ENCODE data around the gene F2RL2. TPM values are rescaled to one million over a fixed set of nuclear protein-coding genes. Genes with fewer than 3 reads are reported as not detected.

The F2RL2 gene
- total RNA-seq, 1 donor from 2014 or later, result not detected

GRCh38 chr5:76582230-76583162 is 40.7 kb downstream of the F2RL2 start:
- Histone ChIP-seq H3K4me3 (no peak overlapping the region), H3K27ac (no peak overlapping the region), H3K9me3 (no peaks in the 10 kb centered on the region), H3K36me3 (no peaks in the 10 kb centered on the region), H3K27me3 (ENCODE audit: low read depth) (no peaks in the 10 kb centered on the region), H3K4me1 (peaks cover 10% of the 10 kb centered on the region)
- TF ChIP-seq, protein P1, sequence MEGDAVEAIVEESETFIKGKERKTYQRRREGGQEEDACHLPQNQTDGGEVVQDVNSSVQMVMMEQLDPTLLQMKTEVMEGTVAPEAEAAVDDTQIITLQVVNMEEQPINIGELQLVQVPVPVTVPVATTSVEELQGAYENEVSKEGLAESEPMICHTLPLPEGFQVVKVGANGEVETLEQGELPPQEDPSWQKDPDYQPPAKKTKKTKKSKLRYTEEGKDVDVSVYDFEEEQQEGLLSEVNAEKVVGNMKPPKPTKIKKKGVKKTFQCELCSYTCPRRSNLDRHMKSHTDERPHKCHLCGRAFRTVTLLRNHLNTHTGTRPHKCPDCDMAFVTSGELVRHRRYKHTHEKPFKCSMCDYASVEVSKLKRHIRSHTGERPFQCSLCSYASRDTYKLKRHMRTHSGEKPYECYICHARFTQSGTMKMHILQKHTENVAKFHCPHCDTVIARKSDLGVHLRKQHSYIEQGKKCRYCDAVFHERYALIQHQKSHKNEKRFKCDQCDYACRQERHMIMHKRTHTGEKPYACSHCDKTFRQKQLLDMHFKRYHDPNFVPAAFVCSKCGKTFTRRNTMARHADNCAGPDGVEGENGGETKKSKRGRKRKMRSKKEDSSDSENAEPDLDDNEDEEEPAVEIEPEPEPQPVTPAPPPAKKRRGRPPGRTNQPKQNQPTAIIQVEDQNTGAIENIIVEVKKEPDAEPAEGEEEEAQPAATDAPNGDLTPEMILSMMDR (IDR thresholded peaks at IDR 0.05), result no peak
- DNase-seq, result no peak
- intact Hi-C loops (cut with DNase I), result no loop called here
- peak; percentile 78 to 80 for ATAC-seq

DNA sequence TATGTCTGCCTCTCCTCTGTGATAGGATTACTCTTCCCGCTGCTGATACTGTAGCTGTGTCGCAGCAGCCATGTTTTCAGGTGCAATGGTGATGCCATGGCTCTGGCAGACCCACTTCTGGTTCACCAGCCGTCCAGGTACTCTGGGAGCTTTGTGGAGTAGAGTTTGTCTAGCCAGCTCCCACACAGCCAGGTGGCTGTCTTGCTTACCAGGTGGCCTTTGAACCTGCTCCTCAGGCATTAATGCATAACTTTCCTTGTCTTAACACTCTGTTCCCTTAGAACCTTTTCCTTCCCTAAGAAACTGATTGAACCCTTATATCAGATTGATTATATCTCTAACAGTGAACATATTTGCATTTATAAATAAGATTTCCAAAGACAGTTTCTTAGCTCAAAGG is 42.2 kb downstream of the F2RL2 start:
- TF ChIP-seq, protein P1 (IDR thresholded peaks at IDR 0.05), result no peak
- no peak overlapping the region for H3K27ac ChIP-seq
- no peak for ATAC-seq

DNA sequence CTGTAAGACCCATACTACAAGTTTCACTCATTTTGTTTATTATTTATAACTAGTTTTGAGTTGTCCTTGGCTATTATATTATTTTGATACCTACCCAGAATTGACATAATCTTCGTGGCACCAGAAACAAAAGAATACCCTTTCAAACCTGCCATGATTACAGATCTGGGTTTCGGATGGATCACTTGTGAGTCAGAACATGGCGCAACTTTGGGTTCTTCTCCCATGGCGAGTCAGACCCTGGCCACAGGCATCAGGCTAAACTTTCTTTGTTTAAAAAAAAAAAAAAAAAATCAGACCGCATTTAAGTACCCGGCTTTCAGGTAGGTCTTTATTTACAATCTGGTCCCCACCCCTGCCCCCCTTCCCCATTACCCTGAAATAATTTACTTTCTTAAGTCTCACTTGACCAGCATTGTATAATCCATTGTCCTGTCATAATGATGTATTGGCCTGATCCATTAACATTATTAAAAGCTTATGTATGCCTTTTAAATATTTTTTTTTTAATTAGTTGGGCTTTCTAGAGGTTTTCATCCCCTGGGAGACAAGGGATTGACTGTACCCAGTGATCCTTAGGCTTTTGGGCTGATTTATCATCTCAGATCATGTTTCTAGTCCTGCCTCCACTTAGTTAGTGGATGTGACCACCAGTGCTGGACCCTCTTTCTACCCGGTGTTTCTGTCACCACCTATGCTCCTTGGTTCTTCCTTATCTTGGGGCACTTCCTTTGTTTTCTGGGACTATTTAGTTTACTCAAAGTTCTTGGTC is 43.9 kb downstream of the F2RL2 start:
- TF ChIP-seq, protein P1 (IDR thresholded peaks at IDR 0.05), result no peak
- Histone ChIP-seq H3K4me3 (no peak overlapping the region), H3K27me3 (ENCODE audit: low read depth) (no peaks in the 10 kb centered on the region), H3K27ac (no peak overlapping the region), H3K36me3 (no peaks in the 10 kb centered on the region), H3K4me1 (peaks cover 10% of the 10 kb centered on the region), H3K9me3 (no peaks in the 10 kb centered on the region)
- intact Hi-C loops (cut with DNase I), result no loop called here
- ATAC-seq (no peak), DNase-seq (no peak)

More for the DNA sequence above, 42.2 kb downstream of the F2RL2 start:
- intact Hi-C loops (cut with DNase I), result no loop called here
- no peaks in the 10 kb centered on the region for H3K27me3 ChIP-seq (ENCODE audit: low read depth)
- peaks cover 10% of the 10 kb centered on the region for H3K4me1 ChIP-seq
- no peaks in the 10 kb centered on the region for H3K36me3 ChIP-seq
- DNase-seq, result no peak
- H3K4me3 ChIP-seq, result no peak overlapping the region
- no peaks in the 10 kb centered on the region for H3K9me3 ChIP-seq

- ATAC-seq (no peak), DNase-seq (no peak)
- H3K4me1 ChIP-seq, result no peaks in the 10 kb centered on the region
- TF ChIP-seq, protein P1 (IDR thresholded peaks at IDR 0.05), result no peak
- intact Hi-C loops (cut with DNase I), result no loop called here
- no peaks in the 10 kb centered on the region for H3K27me3 ChIP-seq (ENCODE audit: low read depth)
- no peak overlapping the region for H3K4me3 ChIP-seq
- no peaks in the 10 kb centered on the region for H3K36me3 ChIP-seq
- H3K27ac ChIP-seq, result no peak overlapping the region
- H3K9me3 ChIP-seq, result no peaks in the 10 kb centered on the region
Observed at GRCh38 chr5:76576996-76577395, 46.2 kb downstream of the F2RL2 start.

DNA sequence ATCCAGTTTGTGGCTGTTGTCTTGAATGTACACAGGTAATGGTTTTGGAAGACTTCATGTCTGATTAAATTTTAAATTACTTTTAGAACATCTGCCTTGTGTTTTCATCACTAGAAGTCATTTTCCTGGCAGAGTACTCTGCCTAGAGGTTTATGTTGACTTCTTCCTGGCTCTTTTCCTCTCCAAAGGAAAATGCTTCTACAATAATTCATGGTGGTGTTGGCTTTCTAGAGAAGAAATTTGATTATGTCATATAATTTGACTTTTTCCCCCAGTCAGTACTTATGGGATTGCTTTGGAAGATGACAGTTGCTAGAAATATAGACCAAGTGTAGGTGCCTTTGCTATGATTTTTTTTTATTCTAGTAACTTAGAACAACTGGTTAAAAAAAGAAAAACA is 46.8 kb downstream of the F2RL2 start:
- Histone ChIP-seq H3K4me1 (no peaks in the 10 kb centered on the region), H3K4me3 (no peak overlapping the region), H3K27me3 (ENCODE audit: low read depth) (no peaks in the 10 kb centered on the region), H3K9me3 (no peaks in the 10 kb centered on the region), H3K36me3 (no peaks in the 10 kb centered on the region), H3K27ac (no peak overlapping the region)
- intact Hi-C loops (cut with DNase I), result no loop called here
- TF ChIP-seq, protein P1 (IDR thresholded peaks at IDR 0.05), result no peak
- ATAC-seq (no peak), DNase-seq (no peak)
